Measurements from ENCODE around the gene ADM2. TPM values are rescaled to one million over a fixed set of nuclear protein-coding genes. Genes with fewer than 3 reads are reported as not detected.
A peak's percentile ranks its signal among the peaks of the same experiment; 100 is the strongest.
"Not testable (repeated sequence)": the region's sequence is repeated elsewhere in the genome, so short reads cannot be mapped to it uniquely, and the experiment has no call there.

ADM2 gene
- total RNA-seq, 1 experiment from 2014 or later, result 0.17 TPM

GRCh38 chr22:50524676-50525103 lies 43.3 kb downstream of the ADM2 start:
- no peak for DNase-seq (ENCODE audit: low spot score)

DNA sequence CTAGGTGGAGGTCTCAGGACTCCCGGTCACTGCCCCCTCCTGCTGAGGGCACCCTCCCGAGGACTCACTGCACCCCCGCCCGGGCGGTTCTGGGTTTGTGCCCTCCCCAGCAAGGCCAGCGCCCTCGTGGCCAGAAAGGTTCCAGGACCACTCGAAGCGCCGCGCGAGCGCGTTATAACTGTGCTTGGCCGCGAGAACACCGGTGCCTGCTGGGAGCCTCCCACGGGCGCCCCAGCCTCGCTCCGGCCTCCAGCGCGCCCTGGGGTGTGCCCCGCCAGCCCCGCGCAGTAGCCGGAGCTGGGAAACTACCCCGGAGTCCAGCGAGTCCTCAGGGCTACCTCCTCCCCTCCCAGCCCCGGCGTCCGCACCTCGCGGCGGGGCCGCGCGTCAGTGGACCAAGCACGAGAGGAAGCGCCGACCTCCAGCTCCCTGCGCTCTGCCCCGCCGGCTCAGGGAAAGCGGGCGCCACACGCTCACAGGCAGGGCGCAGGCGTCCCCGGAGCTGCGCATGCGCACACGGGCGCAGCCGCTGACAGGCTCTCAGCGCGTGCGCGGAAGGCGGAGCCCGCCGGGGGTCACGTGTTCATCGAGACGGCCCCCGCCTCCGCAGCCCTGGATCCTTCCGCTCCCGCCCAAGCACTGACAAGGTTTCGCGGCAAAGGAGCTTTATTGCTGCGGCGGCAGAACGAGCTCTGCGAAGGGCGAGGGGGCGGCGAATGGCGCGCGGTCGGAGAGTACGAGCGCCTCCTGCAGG lies 43.9 kb downstream of the ADM2 start, which contains the start of gene SCO2:
Gene SCO2, minus strand, starts transcription at position 495 of the 754 bp plus-strand sequence. CDS start 1,187 bp downstream, outside the sequence.
- peak; percentile 94 for DNase-seq (ENCODE audit: low spot score)

DNA sequence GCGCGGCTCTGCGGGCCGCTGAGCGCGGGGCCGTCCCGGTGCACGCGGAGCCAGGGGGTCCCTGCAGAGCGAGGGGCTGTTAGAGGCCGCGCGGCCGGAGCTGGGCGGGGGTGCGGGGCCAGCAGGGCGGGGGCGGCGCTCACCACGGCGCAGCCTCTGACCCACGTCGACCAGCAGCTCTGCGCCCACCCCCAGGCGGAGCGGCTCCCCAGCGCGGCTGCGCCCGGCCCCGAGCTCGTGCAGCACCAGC lies 44.4 kb downstream of the ADM2 start:
- no peak for DNase-seq (ENCODE audit: low spot score)

DNA sequence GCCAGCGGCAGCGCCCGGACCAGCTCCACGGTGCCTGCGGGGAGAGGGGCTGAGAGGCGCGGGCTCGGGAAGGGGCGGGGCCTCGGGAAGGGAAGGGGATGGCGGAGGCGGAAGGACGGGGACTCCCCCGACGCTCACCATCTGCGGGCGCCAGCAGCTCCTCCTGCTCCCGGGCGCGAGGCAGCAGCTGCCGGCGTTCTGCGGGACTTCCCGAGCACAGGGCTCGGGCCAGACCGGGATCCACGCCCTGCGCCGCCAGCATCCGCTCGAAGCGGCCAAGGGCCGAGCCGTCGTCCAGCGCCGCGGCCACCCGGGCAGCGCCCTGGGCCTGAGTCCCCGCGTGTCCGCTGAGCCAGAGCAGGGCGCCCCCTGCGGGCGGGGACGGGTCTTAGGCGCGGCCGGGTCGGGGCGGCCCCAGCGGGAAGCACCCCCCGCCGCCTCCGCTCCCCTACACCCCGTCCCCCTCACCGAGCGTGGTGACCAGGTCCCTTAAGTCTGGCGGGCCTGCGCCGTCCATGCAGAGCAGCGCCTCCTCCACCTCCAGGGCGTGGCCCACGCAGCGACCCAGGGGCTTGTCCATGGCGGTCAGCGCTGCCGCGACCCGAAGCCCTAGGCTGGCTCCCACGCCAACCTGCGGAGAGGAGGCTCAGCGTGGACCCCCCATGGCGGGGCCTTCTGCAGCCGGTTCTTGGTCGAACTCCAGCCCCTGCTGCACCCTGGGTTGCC lies 44.9 kb downstream of the ADM2 start:
- peak; percentile 61 for DNase-seq (ENCODE audit: low spot score)

DNA sequence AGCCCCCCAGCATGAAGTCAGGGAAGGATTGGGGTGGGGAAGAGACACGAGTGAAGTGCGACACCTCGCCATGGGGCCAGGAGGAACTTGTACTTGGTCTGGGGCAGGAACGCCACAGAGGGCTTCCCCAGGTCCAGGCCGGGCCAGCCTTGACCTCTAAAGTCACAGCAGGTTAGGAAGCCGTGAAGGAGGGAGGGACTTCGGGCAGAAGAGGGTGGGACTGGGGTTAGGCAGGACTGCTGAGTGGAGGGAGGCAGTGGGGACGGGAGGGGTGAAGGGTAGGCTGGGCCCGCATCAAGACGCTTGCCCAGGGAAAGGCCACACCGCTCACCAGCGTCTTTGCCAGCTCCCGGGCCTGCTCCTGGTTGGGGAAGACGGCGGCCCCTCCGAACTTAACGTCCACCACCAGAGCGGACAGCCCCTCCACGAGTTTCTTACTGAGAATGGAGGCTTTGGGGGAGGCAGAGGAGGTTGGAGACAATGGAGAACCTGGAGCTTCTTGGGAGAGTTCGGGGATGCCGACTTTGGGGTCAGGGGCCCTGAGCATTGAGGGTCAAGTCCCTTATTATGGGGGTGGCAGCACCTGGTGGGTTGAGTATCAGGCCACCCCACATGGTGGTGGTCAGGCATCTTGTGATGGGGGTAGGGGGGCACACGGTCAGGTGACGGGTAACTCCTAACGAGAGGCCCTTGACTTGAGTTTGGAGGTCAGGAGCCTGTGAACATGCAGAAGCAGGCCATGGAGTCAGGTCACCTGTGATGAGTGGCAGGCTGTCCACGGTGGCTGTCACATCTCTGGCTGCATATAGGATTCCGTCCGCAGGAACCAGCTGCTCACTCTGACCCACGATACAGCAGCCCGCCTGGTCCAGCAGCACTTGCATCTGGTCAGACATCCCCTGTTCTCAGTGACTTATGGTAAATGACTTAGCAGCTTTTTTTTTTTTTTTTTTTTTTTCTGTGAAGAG lies 45.8 kb downstream of the ADM2 start:
- no peak for DNase-seq (ENCODE audit: low spot score)

DNA sequence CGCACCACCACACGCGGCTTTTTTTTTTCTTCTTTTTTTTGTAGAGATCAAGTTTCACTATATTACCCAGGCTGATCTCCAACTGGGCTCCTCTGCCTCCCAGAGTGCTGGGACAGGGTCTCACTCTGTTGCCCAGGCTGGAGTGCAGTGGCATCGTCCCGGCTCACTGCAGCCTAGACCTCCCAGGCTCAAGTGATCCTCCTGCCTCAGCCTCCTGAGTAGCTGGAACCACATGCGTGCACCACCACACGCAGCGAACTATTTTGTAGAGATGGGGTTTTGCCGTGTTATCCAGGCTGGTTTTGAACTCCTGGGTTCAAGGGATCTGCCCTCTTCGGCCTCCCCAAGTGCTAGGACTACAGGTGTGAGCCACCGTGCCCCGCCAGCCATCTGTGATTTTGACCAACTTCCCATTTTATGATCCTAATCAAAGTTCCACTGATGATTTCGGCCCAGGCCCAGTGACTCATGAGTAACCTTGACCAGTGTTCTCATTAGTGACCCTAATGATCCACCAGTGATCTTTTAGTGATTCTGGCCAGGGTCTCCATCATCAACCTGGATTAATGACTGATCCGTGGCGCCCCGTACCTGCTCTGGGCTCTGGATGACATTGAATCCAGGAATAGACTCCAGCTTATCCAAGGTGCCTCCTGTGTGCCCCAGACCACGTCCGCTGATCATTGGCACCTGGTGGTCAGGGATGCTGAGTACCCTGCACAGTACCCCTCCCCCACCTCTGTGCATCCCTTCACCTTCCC lies 46.8 kb downstream of the ADM2 start:
- DNase-seq (ENCODE audit: low spot score), result no peak

- no peak for DNase-seq (ENCODE audit: low spot score)
These were observed 47.5 kb downstream of the ADM2 start for GRCh38 chr22:50528682-50529415.

DNA sequence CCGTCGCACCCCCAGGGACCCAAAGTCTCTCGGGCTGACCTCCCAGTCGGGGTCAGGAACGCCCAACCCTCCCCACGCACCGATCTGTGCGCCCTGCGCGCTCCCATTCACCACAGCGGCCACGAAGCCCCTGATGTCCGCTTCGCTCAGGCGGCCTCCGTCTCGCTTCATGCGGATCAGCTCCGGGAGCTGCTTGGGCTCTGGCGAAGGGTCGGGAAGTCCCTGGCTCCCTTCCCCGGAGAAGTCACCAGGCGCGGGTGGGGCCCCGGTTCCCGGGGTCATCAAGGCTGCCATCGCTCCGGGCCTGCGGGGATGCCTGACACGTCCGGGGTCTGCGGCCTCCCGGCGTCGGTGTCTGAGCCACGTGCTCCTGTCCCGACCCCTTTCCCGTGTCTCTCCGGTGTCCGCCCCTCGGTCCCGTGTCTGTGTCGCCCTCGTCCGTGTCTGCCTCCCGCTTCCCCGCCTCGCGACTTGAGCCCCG lies 48.1 kb downstream of the ADM2 start:
- DNase-seq (ENCODE audit: low spot score), result no peak

GRCh38 chr22:50529897-50530579 lies 48.7 kb downstream of the ADM2 start, which contains the start of gene TYMP:
TYMP (minus strand) TSS chr22:50530012; CDS start chr22:50529709, 303 bp downstream.
- no peak for DNase-seq (ENCODE audit: low spot score)

GRCh38 chr22:50530580-50530876 lies 49.2 kb downstream of the ADM2 start:
- no peak for DNase-seq (ENCODE audit: low spot score)

GRCh38 chr22:50530877-50531545 lies 49.7 kb downstream of the ADM2 start:
- DNase-seq (ENCODE audit: low spot score), result no peak

DNA sequence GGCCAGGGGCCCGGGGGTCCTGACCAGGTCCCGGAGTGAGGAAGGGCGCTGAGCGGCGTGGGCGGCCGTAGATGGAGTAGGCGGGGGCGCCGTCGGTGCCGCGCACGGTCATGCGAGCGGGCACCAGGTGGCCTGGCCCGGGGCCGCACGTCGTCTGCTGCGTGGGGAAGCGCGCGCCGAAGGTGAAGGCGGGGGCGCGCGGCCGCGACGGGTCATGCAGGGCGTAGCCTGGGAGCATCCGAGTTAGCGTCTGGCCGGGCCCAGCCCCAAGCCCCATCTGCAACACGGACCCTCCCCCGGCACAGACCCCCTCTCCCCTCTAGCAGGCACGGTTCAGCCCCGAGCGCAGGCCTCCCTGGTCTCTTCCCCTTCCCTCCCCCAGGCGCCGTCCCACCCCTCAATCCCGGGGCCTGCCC lies 50.2 kb downstream of the ADM2 start:
- DNase-seq (ENCODE audit: low spot score), result no peak

- no peak for DNase-seq (ENCODE audit: low spot score)
These were observed 50.8 kb downstream of the ADM2 start for GRCh38 chr22:50531962-50532674.

DNA sequence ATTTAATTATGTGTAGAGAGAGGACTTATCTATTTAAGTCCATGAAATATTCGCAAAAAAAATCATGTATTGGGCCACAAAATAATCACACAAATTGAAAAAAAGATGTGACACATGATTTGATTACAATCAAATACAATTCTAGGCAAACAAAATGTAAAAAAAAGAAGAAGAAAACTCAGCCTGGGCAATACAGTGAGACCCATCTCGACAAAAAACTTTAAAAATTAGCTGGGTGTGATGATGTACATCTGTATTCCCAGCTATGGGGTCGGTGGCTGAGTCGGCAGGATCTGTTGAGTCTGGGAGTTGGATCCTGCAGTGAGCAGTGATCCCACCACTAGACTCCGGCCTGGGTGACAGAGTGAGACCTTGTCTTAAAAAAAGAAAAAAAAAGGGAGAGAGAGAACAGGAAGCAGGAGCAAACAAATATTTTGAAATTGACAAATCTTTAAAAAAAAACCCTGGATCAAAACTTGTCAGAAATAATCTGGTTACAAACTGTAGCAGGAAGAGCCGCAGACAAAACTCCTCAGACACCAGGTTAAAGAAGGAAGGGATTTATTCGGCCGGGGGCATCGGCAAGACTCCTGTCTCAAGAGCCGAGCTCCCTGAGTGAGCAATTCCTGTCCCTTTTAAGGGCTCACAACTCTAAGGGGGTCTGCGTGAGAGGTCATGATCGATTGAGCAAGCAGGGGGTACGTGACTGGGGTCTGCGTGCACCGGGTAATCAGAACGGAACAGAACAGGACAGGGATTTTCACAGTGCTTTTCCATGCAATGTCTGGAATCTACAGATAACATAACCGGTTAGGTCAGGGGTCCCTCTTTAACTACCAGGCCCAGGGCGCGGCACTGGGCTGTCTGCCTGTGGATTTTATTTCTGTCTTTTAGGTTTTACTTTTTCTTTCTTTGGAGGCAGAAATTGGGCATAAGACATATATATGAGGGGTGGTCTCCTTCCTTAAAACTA lies 51.8 kb downstream of the ADM2 start:
- DNase-seq (ENCODE audit: low spot score), result no peak

- not testable (repeated sequence) for DNase-seq (ENCODE audit: low spot score)
These were observed 52.7 kb downstream of the ADM2 start for GRCh38 chr22:50533856-50534711.

GRCh38 chr22:50535113-50535512 lies 53.8 kb downstream of the ADM2 start:
- DNase-seq (ENCODE audit: low spot score), result no peak
